CD14-positive monocyte (primary cell): ENCODE data around the gene RNF152. TPM values are rescaled to one million over a fixed set of nuclear protein-coding genes. Genes with fewer than 3 reads are reported as not detected.

ENCODE experiments used
- DNase-seq, 3 donors: peaks; one replicate each; pipeline ENCODE4 v3.0.0-alpha.2; 2011 to 2022
- H2AFZ ChIP-seq: 2 replicates; pipeline ENCODE4 v1.6.0; 2012; ENCODE audit warnings: mild to moderate bottlenecking, low read depth, low read length, inconsistent platforms; ENCODE audit not compliant: insufficient read depth, poor library complexity, severe bottlenecking
- H3K27ac ChIP-seq, 2 donors: 1 replicate in 1 of 2; 2 replicates in 1 of 2; pipeline ENCODE4 v1.5.1; 2012 to 2013; ENCODE audit warnings: low read length in 2 of 2, control low read depth in 1 of 2, inconsistent platforms in 1 of 2, low read depth in 1 of 2, mild to moderate bottlenecking in 1 of 2
- H3K27me3 ChIP-seq, 2 donors: one replicate each; pipeline versions ENCODE4 v1.6.0 to v1.6.1; 2011 to 2013; ENCODE audit warnings: low read length in 2 of 2; ENCODE audit not compliant: control insufficient read depth in 2 of 2, insufficient read depth in 2 of 2
- H3K36me3 ChIP-seq, 2 donors: replicated peaks in 1 of 2; 1 replicate in 1 of 2; 2 replicates in 1 of 2; pipeline versions ENCODE4 v1.5.1 to v1.6.1; 2012 to 2013; ENCODE audit warnings: low read length in 2 of 2, control low read depth in 1 of 2, inconsistent platforms in 1 of 2, mild to moderate bottlenecking in 1 of 2; ENCODE audit not compliant: insufficient read depth in 2 of 2, control insufficient read depth in 1 of 2
- H3K4me1 ChIP-seq, 2 donors: 1 replicate in 1 of 2; 2 replicates in 1 of 2; pipeline versions ENCODE4 v1.5.1 to v1.6.1; 2012 to 2013; ENCODE audit warnings: low read length in 2 of 2, control low read depth in 1 of 2, inconsistent platforms in 1 of 2, mild to moderate bottlenecking in 1 of 2, moderate library complexity in 1 of 2; ENCODE audit not compliant: insufficient read depth in 2 of 2, control insufficient read depth in 1 of 2
- H3K4me2 ChIP-seq: replicated peaks from 2 replicates; pipeline ENCODE3; 2012; ENCODE audit warnings: low read length, moderate library complexity, mild to moderate bottlenecking; ENCODE audit not compliant: poor library complexity, severe bottlenecking; ENCODE audit errors: extremely low read depth
- H3K4me3 ChIP-seq, 3 experiments: fragments of 200-600 bp in 1 of 3; sonication (generic) in 1 of 3; replicated peaks in 1 of 3; 1 replicate in 2 of 3; 2 replicates in 1 of 3; pipeline ENCODE4 v1.5.1; 2011 to 2013; ENCODE audit warnings: low read length in 3 of 3, mild to moderate bottlenecking in 3 of 3, control low read depth in 2 of 3, low read depth in 2 of 3, inconsistent platforms in 1 of 3, moderate library complexity in 1 of 3
- H3K79me2 ChIP-seq: 2 replicates; pipeline ENCODE4 v1.6.0; 2012; ENCODE audit warnings: mild to moderate bottlenecking, control low read depth, inconsistent platforms, low read length, moderate library complexity; ENCODE audit not compliant: insufficient read depth
- H3K9ac ChIP-seq: 2 replicates; pipeline ENCODE4 v1.6.0; 2017; ENCODE audit warnings: low read length, mild to moderate bottlenecking; ENCODE audit not compliant: insufficient read depth, poor library complexity, severe bottlenecking
- H3K9me3 ChIP-seq, 2 donors: replicated peaks in 1 of 2; 1 replicate in 1 of 2; 2 replicates in 1 of 2; pipeline versions ENCODE4 v1.5.1 to v1.6.1; 2012 to 2013; ENCODE audit warnings: low read length in 2 of 2, control low read depth in 1 of 2; ENCODE audit not compliant: control insufficient read depth in 1 of 2, insufficient read depth in 1 of 2
- H4K20me1 ChIP-seq: 2 replicates; pipeline ENCODE4 v1.6.0; 2012; ENCODE audit warnings: mild to moderate bottlenecking, low read length, control low read depth, moderate library complexity; ENCODE audit not compliant: insufficient read depth
- H3K27ac Mint-ChIP-seq, 7 donors: one replicate each; pipeline ENCODE4 v1.8.0; 2020; ENCODE audit warnings: mild to moderate bottlenecking in 7 of 7, mixed read lengths in 7 of 7, moderate library complexity in 6 of 7, inconsistent platforms in 2 of 7
- H3K27me3 Mint-ChIP-seq, 3 donors: one replicate each; pipeline ENCODE4 v1.8.0; 2021 to 2022; ENCODE audit warnings: low read depth in 3 of 3, mild to moderate bottlenecking in 3 of 3, mixed read lengths in 3 of 3, moderate library complexity in 3 of 3, inconsistent platforms in 1 of 3
- H3K36me3 Mint-ChIP-seq, 2 donors: one replicate each; pipeline ENCODE4 v1.8.0; 2020; ENCODE audit warnings: mixed read lengths in 2 of 2, inconsistent platforms in 1 of 2, mild to moderate bottlenecking in 1 of 2
- H3K4me1 Mint-ChIP-seq: one replicate; pipeline ENCODE4 v1.8.0; 2020; ENCODE audit warnings: mild to moderate bottlenecking, mixed read lengths
- H3K4me3 Mint-ChIP-seq, 2 donors: one replicate each; pipeline ENCODE4 v1.8.0; 2020; ENCODE audit warnings: mild to moderate bottlenecking in 2 of 2, mixed read lengths in 2 of 2, moderate library complexity in 1 of 2
- H3K9me3 Mint-ChIP-seq, 7 donors: one replicate each; pipeline ENCODE4 v1.8.0; 2020 to 2022; ENCODE audit warnings: mixed read lengths in 7 of 7, mild to moderate bottlenecking in 6 of 7, moderate library complexity in 6 of 7, inconsistent platforms in 2 of 7
- CTCF ChIP-seq: fragments of 200-600 bp; IDR thresholded peaks from one replicate; pipeline ENCODE4 v1.8.0; 2022; ENCODE audit warnings: antibody characterized with exemption, mild to moderate bottlenecking
- WGBS: methylation state at CpG from one replicate; pipeline ENCODE4 v1.1.5; 2013; ENCODE audit warnings: missing lambda C conversion rate; ENCODE audit not compliant: insufficient coverage; 5-methylcytosine and 5-hydroxymethylcytosine counted together
- intact Hi-C, 2 donors: fragments of 100-400 bp; cut with micrococcal nuclease; formaldehyde crosslinking; loops; one replicate each; pipeline versions ENCODE4 v1.15.0 to v1.15.1; 2023
- polyA plus RNA-seq, 3 donors: library from polyadenylated mRNA; depleted of rRNA in 1 of 3; unstranded in 2 of 3; stranded (reverse) in 1 of 3; fragments of 300-500 nt in 2 of 3; fragments of >200 nt in 1 of 3; fragmentation: Illumina TruSeq in 2 of 3; gene quantifications; 1 replicate in 2 of 3; 2 replicates in 1 of 3; pipeline ENCODE4 v1.2.3, GENCODE V29; 2012 to 2021

RNF152 gene
- polyA plus RNA-seq, 3 donors = 0.03 to 0.54 (median 0.45) TPM

DNA sequence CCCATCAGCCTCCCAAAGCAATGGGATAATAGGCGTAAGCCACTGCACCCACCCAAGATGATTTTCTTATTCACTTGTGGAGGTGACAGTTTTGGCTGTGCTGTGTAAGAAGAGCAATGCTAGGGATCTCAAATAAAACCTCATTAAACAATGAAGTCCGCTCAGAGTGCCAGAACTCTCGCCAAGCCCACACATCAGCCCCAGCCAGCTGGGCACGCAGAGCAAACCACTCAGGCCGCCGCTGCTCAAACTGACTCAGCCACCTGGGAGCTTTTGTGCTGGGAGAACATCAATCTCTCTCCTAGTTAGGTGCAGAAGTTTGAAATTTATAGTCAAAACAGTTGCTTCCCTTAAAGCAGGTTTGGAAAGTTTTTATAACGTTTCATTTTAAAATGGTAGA is 47.6 kb downstream of the RNF152 start:
- Histone ChIP-seq H2AFZ (no peak overlapping the region), H3K27me3 (peaks cover 30 to 55% of the 10 kb centered on the region in 2 donors), H3K9me3 (peaks cover 0 to 4% of the 10 kb centered on the region in 2 donors), H3K4me3 (no peak overlapping the region), H3K27ac (no peak overlapping the region), H3K4me1 (no peaks in the 10 kb centered on the region), H3K9ac (no peak overlapping the region), H3K4me2 (no peak overlapping the region), H4K20me1 (no peaks in the 10 kb centered on the region), H3K79me2 (no peaks in the 10 kb centered on the region), H3K36me3 (no peaks in the 10 kb centered on the region)
- no peak overlapping the region for H3K27ac Mint-ChIP-seq
- no peak for DNase-seq
- H3K36me3 Mint-ChIP-seq = peaks cover 0 to 2% of the 10 kb centered on the region in 2 donors
- no peak overlapping the region for H3K4me3 Mint-ChIP-seq
- H3K4me1 Mint-ChIP-seq = no peaks in the 10 kb centered on the region
- no CpG with 5 or more reads among the region's 7 CpGs for WGBS
- no peak for TF ChIP-seq CTCF
- H3K9me3 Mint-ChIP-seq = peaks cover 0 to 12% (median 5%) of the 10 kb centered on the region in 7 donors
- H3K27me3 Mint-ChIP-seq = peaks cover 19 to 47% (median 22%) of the 10 kb centered on the region in 3 donors
- intact Hi-C loops = no loop called here

- DNase-seq = no peak
- WGBS = 100% methylated on average over 4 of the region's 4 CpGs
- Mint-ChIP-seq H3K27me3 (peaks cover 19 to 48% (median 24%) of the 10 kb centered on the region in 3 donors), H3K4me1 (no peaks in the 10 kb centered on the region), H3K4me3 (no peak overlapping the region), H3K9me3 (peaks cover 0 to 12% (median 5%) of the 10 kb centered on the region in 7 donors), H3K27ac (no peak overlapping the region), H3K36me3 (peaks cover 0 to 2% of the 10 kb centered on the region in 2 donors)
- Histone ChIP-seq H2AFZ (no peak overlapping the region), H3K79me2 (no peaks in the 10 kb centered on the region), H3K4me3 (no peak overlapping the region), H4K20me1 (no peaks in the 10 kb centered on the region), H3K36me3 (no peaks in the 10 kb centered on the region), H3K27ac (no peak overlapping the region), H3K9ac (no peak overlapping the region), H3K9me3 (peaks cover 0 to 4% of the 10 kb centered on the region in 2 donors), H3K4me2 (no peak overlapping the region), H3K27me3 (peaks cover 34 to 58% of the 10 kb centered on the region in 2 donors), H3K4me1 (no peaks in the 10 kb centered on the region)
- intact Hi-C loops = no loop called here
- no peak for TF ChIP-seq CTCF
These were observed 48.1 kb downstream of the RNF152 start for GRCh38 chr18:61844726-61845125.
